Stimulated activated CD4-positive, alpha-beta T cell treated with anti-CD3 and anti-CD28 coated beads, TNF-alpha, amount 100 ng/mL, for 1 hour (primary cell): ENCODE data around the gene TSPAN9.

Experiments
- DNase-seq, 3 donors: peaks; one replicate each; pipeline ENCODE4 v3.0.0-alpha.2; 2020; ENCODE audit warnings: low read depth in 3 of 3, low spot score in 1 of 3

The TSPAN9 gene

GRCh38 chr12:3097836-3098235 lies 20.7 kb downstream of the TSPAN9 start:
- DNase-seq = no peak

- DNase-seq = no peak
These were observed 21.3 kb downstream of the TSPAN9 start for GRCh38 chr12:3098436-3098835.

GRCh38 chr12:3099146-3099545 lies 22.0 kb downstream of the TSPAN9 start:
- no peak for DNase-seq

GRCh38 chr12:3101309-3102024 lies 24.3 kb downstream of the TSPAN9 start:
- no peak for DNase-seq

GRCh38 chr12:3102771-3103410 lies 25.7 kb downstream of the TSPAN9 start:
- no peak for DNase-seq

- DNase-seq = no peak
These were observed 26.6 kb downstream of the TSPAN9 start for GRCh38 chr12:3103806-3104205.

GRCh38 chr12:3105690-3106479 lies 28.7 kb downstream of the TSPAN9 start:
- no peak for DNase-seq

- DNase-seq = no peak
These were observed 29.4 kb downstream of the TSPAN9 start for GRCh38 chr12:3106579-3106978.

GRCh38 chr12:3107071-3107583 lies 29.9 kb downstream of the TSPAN9 start:
- no peak for DNase-seq

- DNase-seq = no peak
These were observed 30.8 kb downstream of the TSPAN9 start for GRCh38 chr12:3107954-3108353.

GRCh38 chr12:3110578-3110977 lies 33.4 kb downstream of the TSPAN9 start:
- DNase-seq = no peak

GRCh38 chr12:3113671-3114325 lies 36.6 kb downstream of the TSPAN9 start:
- DNase-seq = no peak

GRCh38 chr12:3114671-3115070 lies 37.5 kb downstream of the TSPAN9 start:
- no peak for DNase-seq

GRCh38 chr12:3115078-3115477 lies 37.9 kb downstream of the TSPAN9 start:
- DNase-seq = no peak

- no peak for DNase-seq
These were observed 39.1 kb downstream of the TSPAN9 start for GRCh38 chr12:3116106-3116844.

GRCh38 chr12:3117144-3117581 lies 40.0 kb downstream of the TSPAN9 start:
- DNase-seq = no peak

- no peak for DNase-seq
These were observed 40.4 kb downstream of the TSPAN9 start for GRCh38 chr12:3117591-3118015.

GRCh38 chr12:3119192-3119755 lies 42.1 kb downstream of the TSPAN9 start:
- DNase-seq = no peak

GRCh38 chr12:3119756-3120601 lies 42.8 kb downstream of the TSPAN9 start:
- DNase-seq = no peak
